Loucy (cell line): Measurements from ENCODE around the gene LUC7L.
"Not testable (repeated sequence)": the region's sequence is repeated elsewhere in the genome, so short reads cannot be mapped to it uniquely, and the experiment has no call there.

Experiments used
- H2AFZ ChIP-seq: fragments of 200-600 bp; sonication (generic); 2 replicates; pipeline ENCODE4 v1.6.0; 2016; ENCODE audit warnings: antibody characterized with exemption, mild to moderate bottlenecking, low read length, moderate library complexity
- H3F3A ChIP-seq: fragments of 200-600 bp; 2 replicates; pipeline ENCODE4 v1.6.0; 2016; ENCODE audit warnings: antibody characterized with exemption, low read depth, mild to moderate bottlenecking
- H3K27me3 ChIP-seq: fragments of 200-600 bp; sonication (generic); 2 replicates; pipeline ENCODE4 v1.6.1; 2014; ENCODE audit warnings: low read length, mild to moderate bottlenecking; ENCODE audit not compliant: insufficient read depth, poor library complexity, severe bottlenecking
- H3K36me3 ChIP-seq: fragments of 200-600 bp; sonication (generic); 2 replicates; pipeline ENCODE4 v1.6.1; 2016; ENCODE audit warnings: low read length; ENCODE audit not compliant: insufficient read depth
- H3K4me1 ChIP-seq: fragments of 200-600 bp; sonication (generic); 2 replicates; pipeline ENCODE4 v1.5.1; 2014; ENCODE audit warnings: low read length, mild to moderate bottlenecking; ENCODE audit not compliant: insufficient read depth, poor library complexity, severe bottlenecking
- H3K4me2 ChIP-seq: fragments of 200-600 bp; sonication (generic); 2 replicates; pipeline ENCODE4 v1.6.0; 2014; ENCODE audit warnings: antibody characterized with exemption, low read length, low read depth, mild to moderate bottlenecking; ENCODE audit not compliant: poor library complexity, severe bottlenecking
- H3K4me3 ChIP-seq: fragments of 200-600 bp; sonication (generic); 2 replicates; pipeline ENCODE4 v1.5.1; 2014; ENCODE audit warnings: low read length, mild to moderate bottlenecking, mixed read lengths; ENCODE audit not compliant: poor library complexity, severe bottlenecking
- H3K79me2 ChIP-seq: fragments of 200-600 bp; sonication (generic); 2 replicates; pipeline ENCODE4 v1.6.1; 2014; ENCODE audit warnings: low read length; ENCODE audit not compliant: insufficient read depth
- H3K9ac ChIP-seq: fragments of 200-600 bp; sonication (generic); 2 replicates; pipeline ENCODE4 v1.6.0; 2014; ENCODE audit warnings: mild to moderate bottlenecking, low read depth, low read length, moderate library complexity; ENCODE audit not compliant: poor library complexity, severe bottlenecking
- H3K9me2 ChIP-seq: fragments of 200-600 bp; sonication (generic); replicated peaks from 2 replicates; pipeline ENCODE4 v1.6.1; 2016; ENCODE audit warnings: low read depth, low read length, mixed read lengths
- H3K9me3 ChIP-seq: fragments of 200-600 bp; sonication (generic); 2 replicates; pipeline ENCODE4 v1.6.1; 2014; ENCODE audit warnings: mild to moderate bottlenecking, antibody characterized with exemption, low read length, low read depth; ENCODE audit not compliant: insufficient read depth
- H4K20me1 ChIP-seq: fragments of 200-600 bp; sonication (generic); 2 replicates; pipeline ENCODE4 v1.6.0; 2014; ENCODE audit warnings: antibody characterized with exemption, low read length, mild to moderate bottlenecking; ENCODE audit not compliant: insufficient read depth, poor library complexity, severe bottlenecking
- EZH2phosphoT487 ChIP-seq: fragments of 200-600 bp; IDR thresholded peaks from 2 replicates; pipeline ENCODE4 v1.6.1; 2018; ENCODE audit warnings: antibody characterized with exemption, mild to moderate bottlenecking, moderate library complexity, borderline replicate concordance
- TF ChIP-seq, protein P1 (sequence below): fragments of 200-600 bp; sonication (generic); conservative IDR thresholded peaks from 2 replicates; pipeline ENCODE4 v1.5.1; 2014; ENCODE audit warnings: mild to moderate bottlenecking, antibody characterized with exemption, low read length

The LUC7L gene

DNA sequence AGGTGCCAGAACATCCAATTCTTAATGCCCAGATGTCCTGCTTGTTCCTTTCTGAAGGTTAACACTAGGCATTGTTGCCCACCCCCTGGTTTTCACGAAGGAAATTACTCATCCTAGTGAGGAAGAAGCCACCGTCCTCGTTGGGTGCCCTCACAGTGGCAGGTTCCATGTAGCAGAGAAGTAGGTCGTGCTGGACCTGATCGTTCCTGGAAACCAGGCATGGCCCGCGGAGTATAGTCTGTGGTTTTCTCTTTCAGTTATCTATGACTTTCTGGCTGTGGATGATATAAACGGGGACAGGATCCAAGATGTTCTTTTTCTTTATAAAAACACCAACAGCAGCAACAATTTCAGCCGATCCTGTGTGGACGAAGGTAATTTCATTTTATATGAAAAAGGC lies 30.0 kb upstream of the LUC7L start:
- H3K4me2 ChIP-seq, result peak overlapping the region; percentile 31
- no peak overlapping the region for H2AFZ ChIP-seq
- H3K36me3 ChIP-seq, result no peaks in the 10 kb centered on the region

DNA sequence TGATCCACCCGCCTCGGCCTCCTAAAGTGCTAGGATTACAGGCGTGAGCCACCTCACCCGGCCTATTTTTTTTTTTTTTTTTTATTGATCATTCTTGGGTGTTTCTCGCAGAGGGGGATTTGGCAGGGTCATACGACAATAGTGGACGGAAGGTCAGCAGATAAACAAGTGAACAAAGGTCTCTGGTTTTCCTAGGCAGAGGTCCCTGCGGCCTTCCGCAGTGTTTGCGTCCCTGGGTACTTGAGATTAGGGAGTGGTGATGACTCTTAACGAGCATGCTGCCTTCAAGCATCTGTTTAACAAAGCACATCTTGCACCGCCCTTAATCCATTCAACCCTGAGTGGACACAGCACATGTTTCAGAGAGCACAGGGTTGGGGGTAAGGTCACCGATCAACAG lies 28.8 kb upstream of the LUC7L start:
- not testable (repeated sequence) for H3K36me3 ChIP-seq, H3K9me2 ChIP-seq
- H3K4me1 ChIP-seq, result peaks cover 21% of the 10 kb centered on the region

More for the DNA sequence above, 30.0 kb upstream of the LUC7L start:
- no peaks in the 10 kb centered on the region for H3F3A ChIP-seq
- no peaks in the 10 kb centered on the region for H4K20me1 ChIP-seq
- H3K4me3 ChIP-seq, result no peak overlapping the region
- H3K9me3 ChIP-seq, result no peaks in the 10 kb centered on the region
- no peaks in the 10 kb centered on the region for H3K27me3 ChIP-seq
- TF ChIP-seq, protein P1, sequence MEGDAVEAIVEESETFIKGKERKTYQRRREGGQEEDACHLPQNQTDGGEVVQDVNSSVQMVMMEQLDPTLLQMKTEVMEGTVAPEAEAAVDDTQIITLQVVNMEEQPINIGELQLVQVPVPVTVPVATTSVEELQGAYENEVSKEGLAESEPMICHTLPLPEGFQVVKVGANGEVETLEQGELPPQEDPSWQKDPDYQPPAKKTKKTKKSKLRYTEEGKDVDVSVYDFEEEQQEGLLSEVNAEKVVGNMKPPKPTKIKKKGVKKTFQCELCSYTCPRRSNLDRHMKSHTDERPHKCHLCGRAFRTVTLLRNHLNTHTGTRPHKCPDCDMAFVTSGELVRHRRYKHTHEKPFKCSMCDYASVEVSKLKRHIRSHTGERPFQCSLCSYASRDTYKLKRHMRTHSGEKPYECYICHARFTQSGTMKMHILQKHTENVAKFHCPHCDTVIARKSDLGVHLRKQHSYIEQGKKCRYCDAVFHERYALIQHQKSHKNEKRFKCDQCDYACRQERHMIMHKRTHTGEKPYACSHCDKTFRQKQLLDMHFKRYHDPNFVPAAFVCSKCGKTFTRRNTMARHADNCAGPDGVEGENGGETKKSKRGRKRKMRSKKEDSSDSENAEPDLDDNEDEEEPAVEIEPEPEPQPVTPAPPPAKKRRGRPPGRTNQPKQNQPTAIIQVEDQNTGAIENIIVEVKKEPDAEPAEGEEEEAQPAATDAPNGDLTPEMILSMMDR, result no peak
- no peak for TF ChIP-seq EZH2phosphoT487
- H3K79me2 ChIP-seq, result peaks cover 3% of the 10 kb centered on the region; the same call in 1 of the 2 replicates
- H3K9ac ChIP-seq, result no peak overlapping the region
- H3K9me2 ChIP-seq, result no peaks in the 10 kb centered on the region
- peaks cover 10% of the 10 kb centered on the region for H3K4me1 ChIP-seq

DNA sequence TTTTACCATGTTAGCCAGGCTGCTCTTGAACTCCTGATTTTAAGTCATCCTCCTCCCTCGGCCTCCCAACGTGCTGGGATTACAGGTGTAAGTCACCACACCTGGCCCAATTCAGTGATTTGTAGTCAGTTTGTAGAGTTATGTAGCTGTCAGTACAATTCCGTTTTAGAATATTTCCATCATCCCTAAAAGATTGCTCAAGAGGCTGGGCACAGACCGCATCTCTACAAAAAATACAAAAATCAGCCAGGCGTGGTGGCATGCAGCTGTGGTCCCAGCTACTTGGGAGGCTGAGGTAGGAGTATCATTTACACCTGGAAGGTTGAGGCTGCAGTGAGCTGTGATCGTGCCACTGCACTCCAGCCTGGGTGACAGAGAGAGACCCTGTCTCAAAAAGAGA lies 25.9 kb upstream of the LUC7L start:
- Histone ChIP-seq H3K36me3 (no peaks in the 10 kb centered on the region), H3K9me3 (no peaks in the 10 kb centered on the region), H3K9me2 (no peaks in the 10 kb centered on the region), H3K27me3 (no peaks in the 10 kb centered on the region), H3K4me1 (peaks cover 34% of the 10 kb centered on the region), H3F3A (peaks cover 3% of the 10 kb centered on the region; the same call in 1 of the 2 replicates), H3K79me2 (peaks cover 5% of the 10 kb centered on the region; the same call in 1 of the 2 replicates), H3K4me3 (no peak overlapping the region), H4K20me1 (no peaks in the 10 kb centered on the region), H3K9ac (no peak overlapping the region), H2AFZ (no peak overlapping the region), H3K4me2 (peak overlapping the region; percentile 21)
- TF ChIP-seq, protein P1, result no peak
- no peak for TF ChIP-seq EZH2phosphoT487

More for the DNA sequence above, 28.8 kb upstream of the LUC7L start:
- not testable (repeated sequence) for H3K4me3 ChIP-seq, H4K20me1 ChIP-seq, H3K9me3 ChIP-seq, H3K9ac ChIP-seq, H2AFZ ChIP-seq, H3F3A ChIP-seq, H3K4me2 ChIP-seq, H3K79me2 ChIP-seq, H3K27me3 ChIP-seq

DNA sequence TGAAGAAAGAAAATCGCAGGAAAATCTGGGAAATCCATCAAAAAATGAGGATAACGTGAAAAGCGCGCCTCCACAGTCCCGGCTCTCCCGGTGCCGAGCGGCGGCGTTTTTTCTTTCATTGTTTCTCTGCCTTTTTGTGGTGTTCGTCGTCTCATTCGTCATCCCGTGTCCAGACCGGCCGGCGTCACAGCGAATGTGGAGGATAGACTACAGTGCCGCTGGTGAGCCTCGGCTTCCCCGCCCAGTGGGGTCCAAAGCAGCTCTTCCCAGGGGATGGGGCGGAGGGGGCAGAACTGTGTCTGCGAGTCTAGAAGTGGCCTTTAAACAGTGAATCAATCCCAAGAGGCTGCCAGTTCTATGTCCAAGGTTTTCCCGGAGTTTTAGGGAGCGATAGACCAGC lies 25.2 kb upstream of the LUC7L start:
- Histone ChIP-seq H3K36me3 (no peaks in the 10 kb centered on the region), H2AFZ (no peak overlapping the region), H3K79me2 (peaks cover 5% of the 10 kb centered on the region; the same call in 1 of the 2 replicates), H3K9me3 (no peaks in the 10 kb centered on the region), H3K4me2 (peak overlapping the region; percentile 91), H3F3A (peaks cover 3% of the 10 kb centered on the region; the same call in 1 of the 2 replicates), H3K4me1 (peaks cover 34% of the 10 kb centered on the region), H3K9me2 (no peaks in the 10 kb centered on the region), H3K27me3 (no peaks in the 10 kb centered on the region), H4K20me1 (no peaks in the 10 kb centered on the region), H3K4me3 (peak overlapping the region; percentile 67), H3K9ac (peak overlapping the region; percentile 63)
- TF ChIP-seq EZH2phosphoT487, result no peak
- TF ChIP-seq, protein P1, result no peak
